ENCODE results near the gene RYR3.

The RYR3 gene

DNA sequence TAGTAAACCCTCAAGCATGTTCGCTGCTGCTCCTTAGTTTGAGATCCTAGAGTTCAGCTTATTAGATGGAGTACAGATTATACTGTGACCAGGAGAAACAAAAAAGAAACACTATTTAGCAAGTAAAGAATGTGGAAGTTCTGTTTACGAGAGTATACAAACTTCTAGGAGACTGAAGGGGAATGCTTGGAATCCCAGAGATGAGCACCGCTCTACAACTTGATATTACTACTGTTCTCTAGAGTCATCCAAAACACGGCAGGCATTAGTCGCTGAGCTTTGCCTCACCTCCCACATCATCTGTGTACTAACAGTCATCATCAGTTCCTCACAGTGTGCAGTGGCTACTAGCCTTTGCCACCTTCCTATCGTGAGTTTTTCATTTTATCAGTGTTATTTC, 536.1 kb downstream of the RYR3 start:
- no peak for DNase-seq

DNA sequence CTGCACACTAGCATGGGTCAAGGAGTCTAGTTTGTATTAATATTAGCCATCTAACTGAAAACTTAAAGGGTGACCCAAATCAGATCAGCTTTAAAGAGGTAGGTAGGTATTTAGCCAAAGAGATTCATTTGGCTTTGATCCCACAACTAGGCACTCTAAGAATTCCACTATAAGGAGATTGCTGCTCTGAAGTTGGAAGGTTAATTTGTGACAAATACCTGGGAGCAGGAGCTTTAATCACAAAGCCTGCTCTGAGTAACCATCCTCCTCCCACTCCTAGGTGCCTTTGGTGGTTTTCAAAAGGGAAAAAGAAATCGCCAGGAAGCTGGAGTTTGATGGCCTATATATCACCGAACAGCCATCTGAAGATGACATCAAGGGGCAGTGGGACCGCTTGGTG, 537.2 kb downstream of the RYR3 start:
- DNase-seq, result no peak

DNA sequence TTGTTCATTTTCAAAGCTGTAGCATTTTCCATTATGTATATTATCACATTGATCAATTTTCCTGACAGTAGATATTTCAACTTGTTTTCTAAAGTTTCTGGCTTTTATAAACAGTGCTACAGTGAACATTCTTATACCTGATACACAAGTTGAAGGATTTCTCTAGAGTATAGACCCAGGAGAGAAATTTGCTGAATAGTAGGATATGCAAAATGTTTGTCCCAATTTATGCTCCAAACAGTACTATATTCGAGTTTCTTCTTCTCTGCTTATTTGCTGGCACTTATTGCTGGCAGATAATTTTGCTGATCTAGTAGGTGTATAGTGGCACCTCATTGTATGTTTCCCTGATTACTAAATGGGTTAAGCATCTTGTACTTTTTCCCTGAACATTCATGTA, 540.3 kb downstream of the RYR3 start:
- no peak for DNase-seq

DNA sequence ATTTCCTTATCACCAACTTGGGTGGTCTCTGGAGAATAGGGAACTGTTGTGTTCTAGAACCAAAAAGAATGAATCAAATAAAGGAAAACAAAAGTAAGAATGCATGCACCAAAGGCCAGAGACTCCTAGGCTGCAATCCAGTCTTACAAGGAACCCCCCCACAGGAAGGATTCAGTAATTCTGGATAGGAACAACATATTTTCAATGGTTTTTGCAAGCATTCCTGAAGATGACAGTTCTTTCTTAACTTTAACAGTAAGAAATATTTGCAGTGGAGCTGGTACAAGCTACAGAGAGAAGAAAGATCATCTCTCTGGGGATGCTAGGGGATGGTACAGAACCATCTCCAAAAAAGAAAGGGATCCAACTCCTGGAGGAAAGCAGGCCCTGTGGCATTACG, 541.3 kb downstream of the RYR3 start:
- no peak for DNase-seq

DNA sequence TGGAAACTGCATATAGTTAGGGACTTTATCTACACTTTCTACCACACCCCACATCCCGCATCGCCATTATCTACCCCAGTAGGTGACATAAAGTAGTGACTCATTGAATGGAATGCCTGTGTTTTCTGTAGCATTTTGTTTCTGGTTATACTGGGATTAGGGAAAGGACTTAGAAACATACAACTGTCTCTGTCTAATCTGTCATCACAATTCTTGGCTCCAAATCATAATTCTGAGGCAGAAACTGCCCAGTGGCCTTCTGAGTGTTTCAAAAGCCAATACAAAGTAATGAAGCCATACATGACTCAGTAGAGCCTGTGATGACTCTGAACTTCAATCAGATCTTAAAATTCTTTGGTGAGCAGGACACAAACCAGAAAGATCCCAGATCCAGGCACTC, 541.8 kb downstream of the RYR3 start:
- no peak for DNase-seq

DNA sequence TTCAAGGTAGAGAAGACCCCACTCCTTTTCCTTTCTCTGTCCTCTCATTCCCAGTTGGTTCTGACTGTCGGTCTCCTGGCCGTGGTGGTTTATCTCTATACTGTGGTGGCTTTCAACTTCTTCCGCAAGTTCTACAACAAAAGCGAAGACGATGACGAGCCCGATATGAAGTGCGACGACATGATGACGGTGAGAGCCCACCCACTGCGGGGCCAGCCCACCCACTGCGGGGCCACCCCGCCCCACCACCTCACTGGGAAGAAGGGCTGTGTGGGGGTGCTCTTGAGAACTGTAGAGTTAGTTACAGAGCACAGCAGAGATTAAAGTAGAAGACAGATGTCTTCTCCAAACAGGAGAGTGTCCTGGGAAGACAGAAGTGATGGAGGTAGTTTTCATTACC, 547.0 kb downstream of the RYR3 start:
- no peak for DNase-seq

DNA sequence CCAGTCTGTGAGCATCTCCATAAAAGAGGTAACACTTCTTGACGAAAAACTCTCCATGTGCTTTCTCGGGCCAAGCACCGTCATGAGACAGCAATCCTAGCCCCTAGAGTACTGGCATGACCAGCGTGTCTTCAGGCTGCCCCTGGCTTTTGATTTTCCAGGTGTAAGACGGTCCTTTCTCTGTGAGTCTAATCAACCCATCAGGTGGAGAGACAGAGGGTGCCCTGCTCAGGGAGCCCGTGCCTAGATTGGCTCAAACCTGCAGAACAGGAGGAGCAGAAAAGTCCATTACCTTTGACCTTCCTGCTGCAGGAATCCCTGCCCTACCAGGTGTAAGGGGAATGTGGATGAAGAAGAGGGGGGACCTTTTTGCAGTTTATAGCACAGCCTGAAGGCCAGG, 548.1 kb downstream of the RYR3 start:
- no peak for DNase-seq

DNA sequence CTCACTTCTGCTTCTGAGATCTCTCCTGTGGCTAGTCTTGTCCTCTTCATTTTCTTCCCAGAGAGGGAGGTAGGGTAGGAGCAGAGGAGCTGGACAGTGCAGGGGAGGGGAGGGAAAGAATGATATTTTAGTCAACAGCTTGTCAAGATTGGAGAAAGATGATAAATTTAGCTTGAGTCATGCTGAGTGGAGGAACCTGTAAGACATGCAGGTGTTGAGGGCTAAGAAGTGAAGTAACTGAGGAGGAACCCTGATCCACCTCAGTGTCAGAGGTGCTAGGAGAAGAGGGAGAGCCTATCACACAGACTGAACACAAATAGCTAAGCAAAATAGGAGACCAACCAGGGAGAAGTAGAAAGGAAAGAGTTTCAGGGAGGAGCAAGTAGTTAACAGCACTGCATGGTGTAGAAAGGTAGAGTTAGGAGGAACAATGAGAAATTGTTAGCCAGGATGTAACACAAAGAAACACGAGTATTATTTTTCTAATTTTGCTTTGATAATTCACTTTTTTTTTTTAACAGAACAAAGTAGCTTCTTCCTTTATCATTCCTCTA, 549.3 kb downstream of the RYR3 start:
- DNase-seq, result no peak

DNA sequence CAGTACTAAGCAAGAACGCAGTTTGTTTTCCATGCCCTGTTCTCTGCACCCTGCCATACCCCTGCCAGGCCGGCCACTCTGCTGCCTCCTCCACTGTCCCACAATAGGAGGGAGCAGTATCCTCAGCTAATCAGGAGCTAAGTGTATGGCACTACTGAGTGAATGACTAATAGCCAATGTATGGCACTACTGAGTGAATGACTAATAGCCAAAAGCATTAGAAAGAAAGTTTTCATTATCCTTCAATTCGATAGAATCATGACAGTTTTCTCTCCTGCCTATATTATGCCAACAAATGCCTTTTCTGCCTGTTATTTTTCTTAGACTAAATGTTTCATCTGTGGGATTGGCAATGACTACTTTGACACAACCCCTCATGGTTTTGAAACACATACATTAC, 550.0 kb downstream of the RYR3 start:
- DNase-seq, result no peak

DNA sequence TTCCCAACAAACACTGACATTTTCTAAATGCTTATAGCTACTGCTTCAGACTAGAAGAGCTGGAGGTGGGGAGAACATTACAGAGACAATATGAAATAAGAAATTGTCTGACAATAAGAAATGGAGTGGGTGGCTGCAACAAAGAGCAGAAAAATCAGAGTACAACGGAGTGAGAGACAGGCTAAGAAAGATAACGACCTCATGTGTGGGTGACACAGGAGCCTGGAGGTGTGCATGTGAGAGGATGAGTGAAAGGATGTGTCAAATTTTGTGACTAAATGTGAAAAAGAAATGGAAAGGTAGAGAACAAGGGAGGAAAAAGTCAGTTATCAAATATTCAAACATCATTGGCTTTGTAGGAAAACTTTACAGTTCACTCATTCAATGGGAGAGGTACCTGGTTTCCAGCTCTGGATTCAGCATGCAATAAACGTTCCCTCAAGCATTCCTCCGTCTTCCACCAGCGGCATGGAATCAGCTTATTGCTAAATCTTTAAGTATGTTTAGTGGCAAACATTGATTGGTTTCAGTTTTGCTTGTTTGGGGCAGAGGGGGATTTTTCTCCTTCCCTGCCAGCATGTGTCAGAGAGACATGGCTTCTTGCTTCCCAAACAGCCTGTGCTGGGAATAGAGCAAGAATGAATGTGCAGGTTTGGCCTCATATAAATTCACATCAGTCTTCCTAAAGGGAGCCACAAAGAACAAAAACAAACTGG, 553.8 kb downstream of the RYR3 start:
- no peak for DNase-seq

DNA sequence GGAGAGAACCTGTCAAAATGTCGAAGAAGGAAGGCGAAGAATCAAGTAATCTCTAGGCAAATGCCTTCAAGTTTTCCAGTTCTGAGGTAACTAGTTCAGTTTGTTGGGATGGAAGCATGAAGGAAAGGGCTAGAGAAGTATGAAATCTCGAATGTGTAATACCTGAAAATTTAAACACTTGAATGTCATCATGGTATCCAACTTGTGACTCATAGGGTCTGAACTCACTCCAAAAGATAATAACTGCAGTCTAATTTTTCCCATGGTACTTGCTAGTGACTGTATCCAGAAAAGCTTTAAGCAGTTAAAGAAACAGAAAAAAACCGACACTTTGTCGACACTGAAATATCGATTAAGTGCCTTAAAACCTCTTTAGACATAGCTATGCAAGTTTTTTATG, 554.6 kb downstream of the RYR3 start:
- no peak for DNase-seq

DNA sequence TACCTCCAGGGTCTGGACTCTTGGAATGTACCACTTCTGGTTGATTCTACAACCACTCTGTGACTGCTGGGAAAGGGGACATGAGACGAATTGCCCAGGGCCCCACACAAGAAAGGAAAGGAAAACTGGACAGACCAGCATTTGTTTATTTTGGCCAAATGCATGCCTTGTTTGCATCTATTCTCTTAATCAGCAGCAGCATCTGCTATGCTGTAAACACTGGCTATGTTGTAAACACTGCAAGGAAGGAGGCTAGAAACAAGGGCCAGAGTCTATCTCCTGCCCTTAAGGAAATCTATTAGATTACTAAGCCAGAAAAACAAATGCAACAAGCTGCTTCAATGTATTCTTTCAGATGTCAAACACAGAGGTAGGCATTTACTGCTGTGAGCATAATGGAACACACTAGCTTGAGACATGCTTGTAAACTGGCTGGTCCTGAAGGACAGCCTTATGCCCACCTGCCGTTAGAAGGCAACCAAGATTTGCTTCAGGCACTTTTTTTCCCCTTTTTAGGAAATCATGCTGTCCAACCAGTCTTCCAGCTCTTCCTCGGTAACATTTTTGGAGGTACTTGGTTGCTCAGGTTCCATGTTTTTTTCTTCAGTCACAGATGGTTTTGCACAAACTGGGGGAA, 555.5 kb downstream of the RYR3 start:
- no peak for DNase-seq

DNA sequence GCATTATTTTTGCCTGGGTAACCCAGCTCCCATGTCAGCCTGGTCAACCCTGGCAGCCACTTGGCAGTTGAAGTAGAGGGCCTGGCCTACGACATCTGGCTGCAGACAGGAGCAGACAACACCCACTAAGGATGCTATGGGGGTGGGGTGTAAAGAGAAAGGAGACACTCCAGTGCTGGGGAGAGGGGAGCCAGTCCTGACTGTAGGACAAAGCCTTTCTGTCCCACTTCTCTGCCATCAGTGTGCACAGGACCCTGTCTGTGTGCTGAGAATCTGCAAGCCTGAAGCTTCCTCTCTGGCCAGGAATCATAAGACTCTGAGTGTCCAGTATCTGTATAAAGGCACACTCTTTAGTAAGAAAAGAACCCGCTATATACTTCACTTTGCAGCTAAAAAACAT, 561.2 kb downstream of the RYR3 start:
- no peak for DNase-seq

DNA sequence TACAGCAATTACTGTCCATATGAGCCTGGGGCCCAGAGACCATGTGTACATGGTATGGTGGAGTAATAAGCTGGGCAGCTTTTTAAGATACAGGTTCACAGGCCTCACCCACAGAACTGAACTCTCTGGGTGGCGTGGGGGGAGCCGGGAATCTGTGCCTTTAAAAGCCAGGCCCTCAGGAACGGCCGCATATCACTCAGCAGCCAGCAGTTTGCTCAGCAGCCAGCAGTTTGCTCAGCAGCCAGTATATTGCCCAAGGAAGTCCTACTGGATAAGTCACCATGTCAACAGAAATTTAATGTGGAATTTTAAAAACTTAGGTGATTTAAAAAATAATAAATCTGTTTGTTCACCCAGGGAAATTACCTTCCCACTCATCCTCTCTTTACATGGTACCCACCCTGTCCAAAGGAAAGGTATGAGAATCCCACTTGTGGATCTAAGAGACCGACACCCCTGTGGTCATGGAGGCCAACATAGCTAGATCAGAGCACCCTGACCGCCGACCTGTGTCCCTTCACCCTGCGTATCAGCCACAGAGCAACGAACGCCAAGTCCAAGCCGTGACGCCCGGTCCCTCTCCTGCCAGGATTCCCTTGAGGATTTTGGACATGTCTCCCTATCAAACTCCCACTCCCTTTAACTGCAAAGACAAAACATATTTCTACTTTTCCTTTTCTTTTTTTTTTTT, 561.8 kb downstream of the RYR3 start:
- no peak for DNase-seq

DNA sequence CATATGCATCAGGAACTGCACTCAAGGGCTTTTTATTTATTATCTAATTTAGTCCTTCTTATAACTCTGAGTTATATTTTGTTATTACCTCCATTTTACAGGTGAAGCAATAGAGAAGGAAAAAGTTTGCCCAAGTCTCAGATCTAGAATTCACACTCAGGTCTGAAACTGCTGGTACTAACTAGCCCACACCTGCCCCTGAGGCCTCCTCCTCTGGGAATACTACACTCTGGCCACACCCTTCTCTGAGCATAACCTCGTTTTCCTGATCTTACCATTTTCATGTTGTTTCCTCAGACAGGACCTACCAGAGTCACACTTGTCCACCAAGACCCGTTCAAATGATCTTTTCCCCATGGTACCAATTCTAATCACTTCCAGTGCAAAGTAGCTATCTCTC, 563.4 kb downstream of the RYR3 start:
- DNase-seq, result no peak

DNA sequence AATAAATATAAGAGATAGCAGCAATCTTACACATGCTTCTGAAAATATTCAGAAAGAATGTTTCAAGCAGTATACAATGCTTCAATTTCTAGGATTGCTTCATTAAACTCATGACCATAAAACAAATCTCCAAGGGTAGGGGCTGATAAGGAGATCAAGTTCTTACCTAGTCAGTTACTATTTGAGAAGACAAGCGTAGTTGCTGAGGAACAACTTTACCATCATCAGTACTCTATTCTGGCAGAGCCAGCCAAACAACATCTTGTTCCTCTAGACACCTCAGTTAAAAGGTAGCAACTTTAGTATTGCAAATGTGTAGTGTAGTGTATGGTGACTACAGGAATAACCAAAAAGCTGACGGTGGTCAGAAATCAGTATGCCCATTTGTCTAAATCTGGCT, 572.2 kb downstream of the RYR3 start:
- DNase-seq, result no peak

DNA sequence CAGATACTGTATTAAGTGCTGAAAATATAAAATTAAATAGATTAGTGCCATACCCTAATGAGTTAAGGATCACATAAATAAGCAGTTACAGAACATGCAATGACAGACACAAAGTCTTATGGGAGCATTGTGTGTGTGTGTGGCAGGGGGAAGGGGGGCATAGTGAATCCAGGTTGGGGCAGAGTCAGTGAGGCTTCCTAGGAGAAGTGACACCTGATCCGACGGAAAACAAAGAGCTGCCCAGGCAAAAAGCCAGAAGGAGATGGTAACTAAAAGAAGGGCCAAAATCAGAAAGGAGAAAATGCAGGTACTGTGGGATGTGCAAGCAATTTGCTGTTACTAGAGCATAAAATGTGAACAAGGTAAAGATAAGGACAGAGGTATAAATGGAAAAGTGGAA, 577.4 kb downstream of the RYR3 start:
- no peak for DNase-seq

DNA sequence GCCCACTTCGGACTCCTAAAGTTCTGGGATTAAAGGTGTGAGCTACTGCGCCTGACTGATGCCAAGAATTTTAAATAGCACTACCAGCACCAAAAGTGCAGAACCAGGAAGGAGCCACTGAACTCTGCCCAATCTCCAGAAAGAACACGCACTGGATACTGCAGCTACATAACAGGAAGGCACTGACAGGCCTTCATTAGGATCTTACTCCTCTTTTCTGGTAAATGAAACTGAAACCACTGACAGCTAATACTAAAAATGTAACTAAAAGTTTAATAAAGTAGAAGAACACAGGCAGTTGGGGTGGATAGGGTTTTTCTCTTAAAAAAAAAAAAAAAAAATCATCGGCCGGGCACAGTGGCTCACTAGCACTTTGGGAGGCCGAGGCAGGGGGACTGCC, 583.4 kb downstream of the RYR3 start:
- no peak for DNase-seq

DNA sequence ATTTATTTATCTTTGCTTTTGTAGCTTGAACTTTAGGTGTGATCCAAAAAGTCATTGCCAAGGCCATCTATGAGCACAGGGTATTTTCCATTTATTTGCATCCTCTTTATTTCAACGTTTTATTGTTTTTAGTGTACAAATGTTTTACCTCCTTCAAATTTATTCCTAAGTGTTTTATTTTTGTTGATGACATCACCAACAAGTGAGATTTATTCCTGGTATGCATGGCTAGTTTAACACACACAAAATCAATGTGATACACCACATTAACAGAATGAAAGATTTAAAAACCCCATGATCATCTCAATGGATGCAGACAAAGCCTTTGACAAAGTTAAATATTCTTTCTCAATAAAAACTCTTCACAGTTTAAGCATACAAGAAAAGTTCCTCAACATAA, 591.3 kb downstream of the RYR3 start:
- DNase-seq, result no peak

DNA sequence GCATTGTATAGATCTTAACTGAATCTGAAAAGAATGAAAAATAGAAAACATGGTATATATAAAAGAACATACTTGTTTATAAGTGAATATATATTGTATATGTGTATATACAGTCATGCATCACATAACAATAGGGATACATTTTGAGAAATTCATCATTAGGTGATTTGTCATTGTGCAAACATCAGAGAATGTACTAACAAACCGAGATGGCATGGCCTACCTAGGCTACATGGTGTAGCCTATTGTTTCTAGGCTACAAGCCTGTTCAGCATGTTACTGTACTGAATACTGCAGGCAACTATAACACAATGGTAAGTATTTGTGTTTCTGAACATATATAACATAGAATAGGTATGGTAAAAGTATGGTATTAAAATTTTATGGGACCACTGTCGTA, 592.9 kb downstream of the RYR3 start:
- DNase-seq, result no peak

DNA sequence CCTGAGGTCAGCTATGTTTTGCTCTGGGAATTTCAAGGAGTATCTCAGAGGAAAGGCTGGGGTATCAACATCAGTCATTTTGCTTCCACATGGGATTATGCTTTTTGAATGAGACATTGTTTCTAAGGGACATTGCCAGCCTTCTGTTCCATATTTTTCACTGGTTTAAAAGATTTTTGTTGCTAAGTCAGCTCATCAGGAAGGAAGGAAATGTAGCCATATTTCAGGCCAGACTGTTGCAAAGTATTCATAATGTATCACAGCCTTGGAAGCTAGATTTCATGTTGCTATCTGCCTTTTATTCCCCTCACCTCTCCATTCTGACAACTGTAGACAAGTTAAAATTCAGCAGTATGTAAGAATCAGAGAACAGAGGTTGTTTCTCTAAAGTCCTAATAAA, 596.6 kb downstream of the RYR3 start:
- no peak for DNase-seq

DNA sequence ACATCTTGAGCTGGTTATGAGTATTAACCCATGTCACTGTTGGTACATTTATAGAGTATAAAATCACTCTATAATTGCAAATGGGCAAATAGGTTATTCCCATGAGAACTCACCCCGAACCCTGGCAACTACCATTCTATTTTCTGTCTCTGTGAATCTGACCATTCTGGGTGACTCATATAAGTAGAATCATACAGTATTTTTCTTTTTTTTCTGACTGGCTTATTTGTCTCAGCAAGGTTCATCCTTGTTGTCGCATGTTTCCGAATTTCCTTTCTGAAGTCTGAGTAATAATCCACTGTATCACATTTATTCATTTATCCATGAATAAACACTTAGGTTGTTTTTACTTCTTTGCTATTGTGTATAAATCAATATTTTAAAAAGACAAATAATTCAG, 597.6 kb downstream of the RYR3 start:
- DNase-seq, result no peak

DNA sequence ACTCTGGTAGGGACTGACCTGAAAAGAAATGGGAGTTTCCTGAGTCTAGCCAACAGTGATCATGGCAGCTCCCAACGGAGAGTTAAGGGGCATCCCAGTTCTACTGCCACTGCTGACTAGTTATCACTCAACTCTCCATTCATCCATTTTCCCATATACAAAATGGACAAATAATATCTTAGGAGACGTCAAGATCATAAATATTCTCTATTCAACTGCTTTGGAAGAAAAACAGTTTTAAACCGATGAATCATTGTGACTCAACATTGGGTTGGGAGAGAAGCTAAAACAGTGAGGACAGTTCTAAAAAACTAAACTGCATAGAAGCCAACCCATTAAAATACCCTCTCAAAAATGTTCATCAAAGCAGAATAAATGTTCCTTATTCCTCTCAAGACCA, 600.0 kb downstream of the RYR3 start:
- DNase-seq, result no peak

DNA sequence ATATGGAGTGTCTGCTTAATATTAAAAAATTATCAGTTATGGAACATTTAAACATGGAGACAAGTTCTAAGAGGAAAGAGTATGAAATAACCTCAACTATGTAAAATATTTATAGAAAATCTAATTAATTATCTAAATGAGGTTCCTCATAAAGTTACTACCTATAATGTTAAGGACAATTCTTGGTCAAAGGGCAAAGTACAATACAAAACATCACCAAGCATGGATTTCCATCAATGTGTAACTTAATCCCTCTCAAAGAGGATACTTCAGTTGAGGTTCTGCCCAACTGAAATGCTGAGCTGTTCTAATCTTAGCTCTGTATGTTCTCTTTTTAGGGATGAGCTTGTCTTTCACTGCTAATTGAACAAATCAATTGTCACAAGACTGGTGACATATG, 601.6 kb downstream of the RYR3 start:
- no peak for DNase-seq
